Measurements from ENCODE around the gene ZNF678.
"Not testable (repeated sequence)": the region's sequence is repeated elsewhere in the genome, so short reads cannot be mapped to it uniquely, and the experiment has no call there.

ZNF678 gene

GRCh38 chr1:227673441-227673840 lies 110.1 kb downstream of the ZNF678 start:
- ChIA-PET POLR2A (no interaction called here), CTCF (no interaction called here)
- no peak for DNase-seq (ENCODE audit: low read depth, low spot score)
- TF ChIP-seq CTCF (IDR thresholded peaks at IDR 0.05; ENCODE audit: insufficient read depth, low read length, missing control alignments): no peak
- no peak overlapping the region for H3K4me3 ChIP-seq (ENCODE audit: low read depth, low read length)

GRCh38 chr1:227685807-227686206 lies 122.5 kb downstream of the ZNF678 start:
- no peak overlapping the region for H3K4me3 ChIP-seq (ENCODE audit: low read depth, low read length)
- ChIA-PET POLR2A (no interaction called here), CTCF (no interaction called here)
- no peak for DNase-seq (ENCODE audit: low read depth, low spot score)
- TF ChIP-seq CTCF (IDR thresholded peaks at IDR 0.05; ENCODE audit: insufficient read depth, low read length, missing control alignments): no peak

GRCh38 chr1:227697321-227697864 lies 134.0 kb downstream of the ZNF678 start:
- no peak for TF ChIP-seq CTCF (IDR thresholded peaks at IDR 0.05; ENCODE audit: insufficient read depth, low read length, missing control alignments)
- DNase-seq (ENCODE audit: low read depth, low spot score): no peak
- ChIA-PET CTCF (no interaction called here), POLR2A (no interaction called here)
- H3K4me3 ChIP-seq (ENCODE audit: low read depth, low read length): no peak overlapping the region

GRCh38 chr1:227701631-227702030 lies 138.3 kb downstream of the ZNF678 start:
- CTCF ChIA-PET; DNase-seq (ENCODE audit: low read depth, low spot score); H3K4me3 ChIP-seq (ENCODE audit: low read depth, low read length); POLR2A ChIA-PET: not testable (repeated sequence)

GRCh38 chr1:227707846-227708245 lies 144.5 kb downstream of the ZNF678 start:
- ChIA-PET POLR2A (no interaction called here), CTCF (no interaction called here)
- DNase-seq (ENCODE audit: low read depth, low spot score): no peak
- TF ChIP-seq CTCF (IDR thresholded peaks at IDR 0.05; ENCODE audit: insufficient read depth, low read length, missing control alignments): no peak
- H3K4me3 ChIP-seq (ENCODE audit: low read depth, low read length): no peak overlapping the region

GRCh38 chr1:227709451-227709850 lies 146.1 kb downstream of the ZNF678 start:
- DNase-seq (ENCODE audit: low read depth, low spot score): no peak
- no peak overlapping the region for H3K4me3 ChIP-seq (ENCODE audit: low read depth, low read length)
- POLR2A ChIA-PET: no interaction called here
- no peak for TF ChIP-seq CTCF (IDR thresholded peaks at IDR 0.05; ENCODE audit: insufficient read depth, low read length, missing control alignments)
- CTCF ChIA-PET: no interaction called here

- CTCF ChIA-PET; DNase-seq (ENCODE audit: low read depth, low spot score); POLR2A ChIA-PET; H3K4me3 ChIP-seq (ENCODE audit: low read depth, low read length): not testable (repeated sequence)
Observed at GRCh38 chr1:227710474-227710873, 147.1 kb downstream of the ZNF678 start.
